ENCODE results near the gene EGLN3.

EGLN3 gene

DNA sequence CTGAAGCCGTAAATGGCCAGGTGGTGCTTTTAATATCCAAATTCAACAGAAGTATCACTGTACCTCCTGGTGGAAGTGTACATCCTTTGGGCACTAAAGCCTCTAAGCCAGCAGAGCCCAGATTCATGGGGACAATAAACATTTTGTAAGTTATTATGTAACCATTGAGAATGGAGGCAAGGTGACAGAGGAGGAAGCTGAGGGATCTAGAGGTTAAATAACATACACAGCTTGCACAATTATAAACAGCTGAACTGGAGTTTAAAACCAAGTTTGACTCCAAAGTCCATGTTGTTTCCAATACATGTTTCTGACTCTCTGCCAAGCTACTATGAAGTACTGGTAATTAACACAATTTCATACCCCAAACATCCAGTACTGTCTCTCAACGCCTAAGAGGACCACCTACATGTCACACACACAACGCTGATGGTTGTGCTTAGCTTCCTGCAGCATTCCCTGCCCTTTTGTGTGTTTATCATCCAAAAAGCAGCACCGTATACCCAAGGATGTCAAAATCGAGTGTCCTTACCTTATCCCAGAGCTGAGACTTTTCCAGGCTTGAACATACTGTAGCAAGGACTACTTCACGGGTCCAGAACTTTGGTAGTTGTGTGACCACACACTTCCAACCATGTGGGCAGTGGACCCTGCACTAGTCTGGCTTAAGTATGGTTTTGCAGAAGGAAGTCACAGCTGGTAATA, 41.3 kb downstream of the EGLN3 start:
- no peak for DNase-seq

DNA sequence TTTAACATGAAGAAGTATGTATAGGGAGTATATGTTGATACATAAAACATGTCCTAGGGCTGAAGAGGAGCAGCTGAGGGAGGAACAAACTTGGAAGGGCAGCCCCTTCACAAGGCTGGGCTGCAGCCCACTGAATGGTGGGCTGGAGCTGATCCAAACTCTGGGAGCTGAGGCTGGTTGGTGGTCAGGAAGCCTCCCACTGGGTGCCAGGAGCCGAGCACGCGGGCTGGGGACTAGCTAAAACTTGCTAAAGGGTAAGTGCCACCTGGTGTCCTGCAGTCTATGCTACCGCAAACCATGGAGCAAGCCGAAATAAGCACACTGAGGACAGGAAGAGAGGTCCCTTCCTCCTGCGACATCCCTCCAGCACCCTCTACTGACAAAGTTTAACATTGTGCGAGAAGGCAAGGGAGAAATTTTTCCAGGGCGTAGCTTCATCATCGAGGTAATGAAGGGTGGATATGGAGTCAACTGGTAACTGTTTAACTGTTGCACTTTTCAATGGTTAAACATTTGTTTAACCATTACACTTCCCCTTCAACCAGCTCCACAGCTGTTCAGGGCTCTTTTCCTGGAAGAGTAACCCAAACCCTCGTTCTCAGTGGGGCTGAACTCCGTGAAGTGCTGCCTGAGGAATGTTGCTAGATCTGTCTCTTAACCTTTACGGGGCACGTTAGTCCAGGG, 42.2 kb downstream of the EGLN3 start:
- DNase-seq, result no peak

DNA sequence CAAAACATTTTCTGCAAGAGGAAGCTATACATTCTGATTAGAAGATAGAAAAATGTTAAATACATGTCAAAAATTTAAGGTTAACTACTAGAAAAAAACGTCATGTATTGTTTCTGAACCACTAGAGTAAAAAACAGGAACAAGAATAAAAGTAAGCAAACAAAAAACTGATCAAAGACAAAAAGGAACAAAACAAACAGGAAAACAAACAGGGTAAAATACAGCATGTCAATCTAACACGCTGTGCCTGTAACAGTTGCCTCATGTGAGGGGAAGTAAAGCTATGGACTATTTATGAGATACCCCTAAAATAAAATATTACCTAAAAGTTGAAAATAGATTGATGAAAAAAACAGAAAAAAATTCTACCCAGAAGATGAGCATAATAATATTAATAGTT, 43.9 kb downstream of the EGLN3 start:
- DNase-seq, result no peak

DNA sequence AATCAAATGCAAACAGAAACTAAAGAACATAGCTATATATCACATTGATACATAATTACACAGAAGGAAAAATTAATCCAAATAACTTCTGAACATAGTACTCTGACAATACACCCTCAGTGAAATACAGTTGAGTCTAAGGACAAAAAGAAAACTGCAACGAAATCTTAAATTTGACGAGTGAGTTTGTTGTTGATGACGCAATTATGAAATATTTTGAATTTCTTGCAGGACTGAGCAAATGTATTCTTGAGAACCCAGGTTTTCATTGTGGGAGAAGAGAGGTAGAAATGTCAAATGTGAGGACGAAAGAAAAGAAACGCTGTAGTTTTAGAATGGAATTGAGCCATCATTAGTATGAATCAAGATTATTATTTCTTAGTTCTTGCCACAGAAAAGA, 46.3 kb downstream of the EGLN3 start:
- DNase-seq, result no peak

- DNase-seq, result no peak
These were observed 47.5 kb downstream of the EGLN3 start for GRCh38 chr14:33903369-33903768.

- no peak for DNase-seq
These were observed 48.5 kb downstream of the EGLN3 start for GRCh38 chr14:33902363-33902762.

- DNase-seq, result no peak
These were observed 49.3 kb downstream of the EGLN3 start for GRCh38 chr14:33901426-33902155.

- DNase-seq, result no peak
These were observed 50.2 kb downstream of the EGLN3 start for GRCh38 chr14:33900706-33901105.

DNA sequence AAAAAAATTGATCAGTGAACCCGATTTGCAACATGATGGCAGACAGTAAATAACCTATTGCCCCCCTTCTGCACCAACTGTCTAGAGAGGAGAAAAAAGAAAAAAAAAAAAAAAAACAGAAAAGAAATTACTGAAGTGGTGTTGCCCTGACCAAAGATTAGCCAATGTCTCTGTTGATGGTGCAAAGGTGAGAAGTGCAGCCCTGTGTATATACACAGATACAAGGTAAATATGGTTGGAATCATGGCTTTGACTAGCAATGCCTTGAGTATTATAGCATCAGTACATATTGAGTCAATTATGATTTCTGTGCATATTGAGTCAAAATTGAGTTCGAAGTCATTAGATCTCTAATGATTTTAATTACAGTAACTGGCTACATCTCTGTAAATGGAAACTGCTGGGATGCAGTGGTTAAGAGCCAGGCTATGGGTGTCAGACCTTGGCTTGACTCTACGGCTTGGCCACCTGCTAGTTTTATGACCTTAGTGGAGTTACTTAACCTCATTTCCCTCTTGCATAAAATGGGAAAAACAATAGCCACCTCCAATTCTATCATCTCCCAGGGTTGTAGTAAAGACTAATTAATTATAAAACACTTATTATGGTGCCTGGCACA, 51.0 kb downstream of the EGLN3 start:
- no peak for DNase-seq

GRCh38 chr14:33897878-33898535, 52.9 kb downstream of the EGLN3 start:
- no peak for DNase-seq

DNA sequence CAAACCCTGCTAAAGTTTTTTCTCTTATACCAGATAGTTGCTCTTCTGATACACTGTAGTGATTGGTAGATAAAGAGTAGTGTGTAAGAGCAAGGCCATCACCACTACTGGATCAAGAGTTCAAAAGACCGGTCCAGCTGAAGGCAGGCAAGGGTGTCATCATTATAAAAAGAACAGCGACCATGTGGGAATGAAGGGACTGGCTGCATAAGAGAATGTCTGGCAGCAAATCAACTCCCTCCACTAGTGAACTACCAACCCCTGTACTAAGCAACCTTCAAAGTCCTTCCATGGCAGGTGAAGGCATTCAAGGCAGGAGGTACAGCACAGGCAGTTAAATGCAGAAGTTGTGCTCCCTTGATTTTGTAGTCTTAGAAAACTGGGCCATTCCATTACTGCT, 53.5 kb downstream of the EGLN3 start:
- no peak for DNase-seq

- DNase-seq, result no peak
These were observed 56.5 kb downstream of the EGLN3 start for GRCh38 chr14:33894339-33894738.

GRCh38 chr14:33891700-33892099, 59.2 kb downstream of the EGLN3 start:
- no peak for DNase-seq

DNA sequence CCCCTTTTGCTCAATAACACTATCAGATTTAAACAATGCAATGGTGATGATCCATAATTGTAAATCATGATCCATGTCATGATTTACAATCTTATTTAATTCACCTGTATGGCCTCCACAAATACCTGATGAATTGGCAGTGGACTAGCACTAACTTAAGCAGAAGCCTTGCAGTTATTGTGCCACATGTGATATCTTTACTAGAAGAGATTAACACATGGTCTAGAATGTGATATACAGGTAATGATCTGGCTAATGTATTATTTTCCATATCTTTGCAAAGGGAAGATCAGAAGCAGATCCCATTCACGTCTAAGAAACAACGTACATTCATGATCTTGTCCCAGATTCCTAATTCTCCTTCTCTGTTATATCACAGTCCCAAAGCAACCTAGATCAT, 66.0 kb downstream of the EGLN3 start:
- DNase-seq, result no peak

- DNase-seq, result no peak
These were observed 70.5 kb downstream of the EGLN3 start for GRCh38 chr14:33880330-33880729.

DNA sequence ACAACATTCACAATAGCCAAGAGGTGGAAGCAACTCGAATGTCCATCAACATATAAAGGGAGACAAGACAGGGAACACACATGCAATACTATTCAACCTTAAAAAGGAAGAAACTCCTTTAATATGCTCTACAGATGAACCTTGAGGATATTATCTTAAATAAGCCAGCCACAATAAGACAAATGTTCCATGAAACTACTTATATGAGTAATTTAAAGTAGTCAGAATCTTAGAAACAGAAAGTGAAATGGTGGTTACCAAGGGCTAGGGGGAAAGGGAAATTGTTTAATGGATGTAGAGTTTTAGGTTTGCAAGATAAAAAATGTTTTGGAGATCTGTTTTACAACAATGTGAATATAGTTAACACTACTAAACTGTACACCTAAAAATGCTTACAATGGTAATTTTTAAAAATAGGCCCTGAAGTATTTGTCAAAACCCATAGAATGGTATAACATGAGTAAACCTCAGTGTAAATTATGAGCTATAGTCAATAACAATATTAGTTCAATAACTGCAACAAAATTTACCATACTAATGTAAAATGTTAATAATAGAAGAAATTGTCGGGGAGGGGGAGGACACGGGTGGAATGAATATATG, 71.1 kb downstream of the EGLN3 start:
- DNase-seq, result no peak

- no peak for DNase-seq
These were observed 74.6 kb downstream of the EGLN3 start for GRCh38 chr14:33876274-33876673.
